ENCODE measurements around the gene NDUFA12. TPM values are rescaled to one million over a fixed set of nuclear protein-coding genes. Genes with fewer than 3 reads are reported as not detected.
"Not testable (repeated sequence)": the region's sequence is repeated elsewhere in the genome, so short reads cannot be mapped to it uniquely, and the experiment has no call there.

The NDUFA12 gene
- total and polyA plus RNA-seq, 4 donors, result 53.3 to 152 (median 87.7) TPM

DNA sequence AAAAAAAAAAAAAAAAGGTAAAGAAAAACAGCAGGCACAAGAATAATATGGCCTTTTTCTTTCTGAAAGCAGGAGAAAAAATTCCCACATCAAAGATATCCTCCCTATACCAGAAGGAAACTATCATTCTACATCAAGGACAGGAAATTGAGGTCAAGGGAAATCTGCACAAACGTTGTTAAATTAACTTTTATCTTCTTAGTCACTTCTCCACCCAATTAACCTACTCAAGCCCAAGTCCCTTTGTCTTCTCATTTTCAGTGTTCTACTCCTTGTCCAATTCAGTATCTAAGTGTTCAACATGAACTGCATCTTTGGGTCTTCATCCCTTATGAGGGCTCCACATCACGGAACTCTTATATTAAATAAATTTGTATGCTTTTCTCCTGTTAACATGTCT is 15.7 kb downstream of the NDUFA12 start:
- no peak for DNase-seq

DNA sequence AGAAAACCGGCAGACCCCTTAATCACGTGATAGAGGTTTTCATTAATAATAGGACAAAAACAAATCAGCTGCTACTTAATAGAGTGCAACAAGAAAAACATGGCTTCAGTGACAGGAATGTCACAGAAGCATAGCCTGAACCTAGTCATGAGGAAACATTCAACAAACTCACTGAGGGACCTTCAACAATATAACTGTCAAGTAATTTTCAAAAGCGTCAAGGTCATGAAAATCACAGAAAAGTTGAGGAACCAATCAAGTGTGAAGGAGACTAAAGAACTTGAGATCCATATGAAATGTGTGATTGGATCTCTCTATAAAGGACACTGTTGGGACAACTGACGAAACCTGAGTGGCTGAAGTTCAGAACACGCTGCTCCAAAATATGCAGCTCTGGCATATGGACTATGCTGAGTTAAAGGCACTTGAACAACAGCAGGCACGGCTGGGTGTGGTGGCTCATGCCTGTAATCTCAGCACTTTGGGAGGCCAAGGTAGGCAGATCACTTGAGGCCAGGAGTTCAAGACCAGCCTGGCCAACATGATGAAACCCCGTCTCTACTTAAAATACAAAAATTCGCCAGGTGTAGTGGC is 16.3 kb downstream of the NDUFA12 start:
- Histone ChIP-seq H3K4me1 (ENCODE audit: control insufficient read depth in 5 of 5, insufficient read depth in 5 of 5, low read length in 5 of 5) (peaks cover 0 to 3% (median 0%) of the 10 kb centered on the region in 5 donors), H3K9me3 (ENCODE audit: control insufficient read depth in 4 of 4, insufficient read depth in 3 of 4, low read length in 3 of 4) (no peaks in the 10 kb centered on the region), H3K36me3 (ENCODE audit: control insufficient read depth in 4 of 4, insufficient read depth in 4 of 4, low read length in 4 of 4) (peaks cover 0 to 9% (median 4%) of the 10 kb centered on the region in 4 donors), H3K4me3 (no peak overlapping the region), H3K9ac (ENCODE audit: insufficient read depth in 1 of 2, low read length in 2 of 2) (no peak overlapping the region), H3K27ac (ENCODE audit: low read depth in 1 of 2, low read length in 1 of 2) (no peak overlapping the region), H3K27me3 (ENCODE audit: control insufficient read depth in 3 of 3, insufficient read depth in 3 of 3, low read length in 2 of 3) (no peaks in the 10 kb centered on the region)
- WGBS, 2 donors, result 92 to 95% methylated on average over 8 of the region's 8 CpGs
- TF ChIP-seq CTCF (IDR thresholded peaks at IDR 0.05; ENCODE audit: control extremely low read depth, extremely low read depth), result no peak
- no peak for ATAC-seq (ENCODE audit: insufficient read depth, low FRiP score)
- no peak for DNase-seq

More for the DNA sequence above, 15.7 kb downstream of the NDUFA12 start:
- no peak overlapping the region for H3K27ac ChIP-seq (ENCODE audit: low read depth in 1 of 2, low read length in 1 of 2)
- H3K36me3 ChIP-seq (ENCODE audit: control insufficient read depth in 4 of 4, insufficient read depth in 4 of 4, low read length in 4 of 4), result peaks cover 0 to 10% (median 6%) of the 10 kb centered on the region in 4 donors
- H3K9me3 ChIP-seq (ENCODE audit: control insufficient read depth in 4 of 4, insufficient read depth in 3 of 4, low read length in 3 of 4), result no peaks in the 10 kb centered on the region
- no peak overlapping the region for H3K4me3 ChIP-seq
- no peak overlapping the region for H3K9ac ChIP-seq (ENCODE audit: insufficient read depth in 1 of 2, low read length in 2 of 2)
- H3K4me1 ChIP-seq (ENCODE audit: control insufficient read depth in 5 of 5, insufficient read depth in 5 of 5, low read length in 5 of 5), result peaks cover 0 to 3% (median 0%) of the 10 kb centered on the region in 5 donors
- 52 to 57% methylated on average over 2 of the region's 2 CpGs for WGBS, 2 donors
- no peaks in the 10 kb centered on the region for H3K27me3 ChIP-seq (ENCODE audit: control insufficient read depth in 3 of 3, insufficient read depth in 3 of 3, low read length in 2 of 3)
- no peak for ATAC-seq (ENCODE audit: insufficient read depth, low FRiP score)
- no peak for TF ChIP-seq CTCF (IDR thresholded peaks at IDR 0.05; ENCODE audit: control extremely low read depth, extremely low read depth)

DNA sequence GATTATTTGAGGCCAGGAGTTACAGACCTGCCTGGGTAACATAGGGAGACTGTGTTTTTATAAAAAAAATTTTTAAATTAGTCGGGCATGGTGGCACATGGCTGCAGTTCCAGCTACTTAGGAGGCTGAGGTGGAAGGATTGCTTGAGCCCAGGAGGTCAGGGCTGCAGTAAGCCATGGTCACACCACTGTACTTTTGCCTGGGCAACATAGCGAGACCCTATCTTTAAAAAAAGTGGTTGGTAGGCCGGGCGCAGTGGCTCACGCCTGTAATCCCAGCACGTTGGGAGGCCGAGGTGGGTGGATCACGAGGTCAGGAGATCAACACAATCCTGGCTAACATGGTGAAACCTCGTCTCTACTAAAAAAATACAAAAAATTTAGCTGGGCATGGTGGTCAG is 18.4 kb downstream of the NDUFA12 start:
- H3K4me3 ChIP-seq; H3K27me3 ChIP-seq (ENCODE audit: control insufficient read depth in 3 of 3, insufficient read depth in 3 of 3, low read length in 2 of 3); H3K9me3 ChIP-seq (ENCODE audit: control insufficient read depth in 4 of 4, insufficient read depth in 3 of 4, low read length in 3 of 4); DNase-seq; H3K36me3 ChIP-seq (ENCODE audit: control insufficient read depth in 4 of 4, insufficient read depth in 4 of 4, low read length in 4 of 4); H3K9ac ChIP-seq (ENCODE audit: insufficient read depth in 1 of 2, low read length in 2 of 2); ATAC-seq (ENCODE audit: insufficient read depth, low FRiP score); H3K4me1 ChIP-seq (ENCODE audit: control insufficient read depth in 5 of 5, insufficient read depth in 5 of 5, low read length in 5 of 5); H3K27ac ChIP-seq (ENCODE audit: low read depth in 1 of 2, low read length in 1 of 2): not testable (repeated sequence)
- WGBS, 2 donors, result 86 to 87% methylated on average over 9 of the region's 9 CpGs

GRCh38 chr12:94983321-94983720 is 20.2 kb downstream of the NDUFA12 start:
- no peak overlapping the region for H3K27ac ChIP-seq (ENCODE audit: low read depth in 1 of 2, low read length in 1 of 2)
- no peak overlapping the region for H3K4me3 ChIP-seq
- ATAC-seq (ENCODE audit: insufficient read depth, low FRiP score), result no peak
- no peaks in the 10 kb centered on the region for H3K9me3 ChIP-seq (ENCODE audit: control insufficient read depth in 4 of 4, insufficient read depth in 3 of 4, low read length in 3 of 4)
- no peaks in the 10 kb centered on the region for H3K27me3 ChIP-seq (ENCODE audit: control insufficient read depth in 3 of 3, insufficient read depth in 3 of 3, low read length in 2 of 3)
- peaks cover 0 to 2% (median 0%) of the 10 kb centered on the region in 5 donors for H3K4me1 ChIP-seq (ENCODE audit: control insufficient read depth in 5 of 5, insufficient read depth in 5 of 5, low read length in 5 of 5)
- WGBS, 2 donors, result 93 to 99% methylated on average over 2 of the region's 2 CpGs
- DNase-seq, result no peak
- TF ChIP-seq CTCF (IDR thresholded peaks at IDR 0.05; ENCODE audit: control extremely low read depth, extremely low read depth), result no peak
- no peak overlapping the region for H3K9ac ChIP-seq (ENCODE audit: insufficient read depth in 1 of 2, low read length in 2 of 2)
- H3K36me3 ChIP-seq (ENCODE audit: control insufficient read depth in 4 of 4, insufficient read depth in 4 of 4, low read length in 4 of 4), result peaks cover 0 to 7% (median 2%) of the 10 kb centered on the region in 4 donors
